HepG2 (cell line): Measurements from ENCODE around the gene DCTN3. TPM values are rescaled to one million over a fixed set of nuclear protein-coding genes. Genes with fewer than 3 reads are reported as not detected.

Source experiments
- ATAC-seq: fragments of 200-7000 bp; cut with Tn5 transposase; 3 replicates; pipeline ENCODE4 v1.9.1; 2020; ENCODE audit warnings: mild to moderate bottlenecking, moderate library complexity
- BruUV-seq: library from RNA; stranded (reverse); fragments of 400-500 nt; replicated peaks from 2 replicates; lab custom pipeline; 2021; lab: Mats Ljungman, UMichigan
- CTCF ChIA-PET: fragments of 300-600 bp; formaldehyde crosslinking; extraction: SDS; loops from one replicate; lab custom pipeline; 2021; ENCODE audit warnings: low total read pairs, inconsistent platforms, low intra/inter-chr PET ratio; lab: Yijun Ruan, JAX
- POLR2A ChIA-PET: fragments of 350-600 bp; sonication (Branson Sonifier 250); formaldehyde crosslinking; loops from one replicate; lab custom pipeline; 2020; ENCODE audit warnings: antibody characterized with exemption, inconsistent platforms; lab: Yijun Ruan, JAX
- DNase-seq: peaks from one replicate; pipeline ENCODE4 v3.0.0-alpha.2; 2015; ENCODE audit warnings: low spot score
- FAIRE-seq: peaks from 3 replicates; lab custom pipeline; 2011; peaks lifted over from hg19 to GRCh38; lab: Jason Lieb, UNC
- H2AFZ ChIP-seq: one replicate; pipeline ENCODE4 v1.6.1; 2011; ENCODE audit warnings: low read length, inconsistent platforms
- H3K27ac ChIP-seq: fragments of 300-600 bp; 3 replicates; pipeline ENCODE4 v1.8.0; 2011; ENCODE audit warnings: mixed run types, mild to moderate bottlenecking, mixed read lengths, low read length, inconsistent platforms; ENCODE audit not compliant: insufficient read depth; ENCODE audit errors: extremely low read length
- H3K27me3 ChIP-seq, 2 experiments: fragments of 200-600 bp in 1 of 2; 2 replicates in 1 of 2; 3 replicates in 1 of 2; pipeline versions ENCODE4 v1.6.0 to v1.8.0; 2011; ENCODE audit warnings: low read length in 2 of 2, mild to moderate bottlenecking in 2 of 2, moderate library complexity in 2 of 2, inconsistent platforms in 1 of 2; ENCODE audit not compliant: insufficient read depth in 2 of 2, control insufficient read depth in 1 of 2
- H3K36me3 ChIP-seq, 2 experiments: fragments of 200-600 bp in 1 of 2; replicated peaks in 1 of 2; 2 replicates in 1 of 2; 3 replicates in 1 of 2; pipeline versions ENCODE4 v1.5.1 to v1.8.0; 2011; ENCODE audit warnings: low read length in 2 of 2, inconsistent platforms in 1 of 2; ENCODE audit not compliant: insufficient read depth in 2 of 2, control insufficient read depth in 1 of 2
- H3K4me1 ChIP-seq: 2 replicates; pipeline ENCODE4 v1.5.1; 2012; ENCODE audit warnings: low read length, inconsistent platforms; ENCODE audit not compliant: insufficient read depth
- H3K4me2 ChIP-seq: 2 replicates; pipeline ENCODE4 v1.6.0; 2011; ENCODE audit warnings: low read depth, low read length, inconsistent platforms
- H3K4me3 ChIP-seq, 3 experiments: fragments of 200-600 bp in 1 of 3; sonication (generic), shearing (Covaris generic) in 1 of 3; replicated peaks in 1 of 3; 2 replicates each; pipeline ENCODE4 v1.5.1; 2011 to 2016; ENCODE audit warnings: low read length in 3 of 3, inconsistent platforms in 2 of 3, low read depth in 2 of 3, mild to moderate bottlenecking in 2 of 3, control low read depth in 1 of 3, mixed read lengths in 1 of 3; ENCODE audit not compliant: insufficient read depth in 1 of 3
- H3K79me2 ChIP-seq: one replicate; pipeline ENCODE4 v1.6.1; 2011; ENCODE audit warnings: low read length, inconsistent platforms; ENCODE audit not compliant: insufficient read depth
- H3K9ac ChIP-seq: 2 replicates; pipeline ENCODE4 v1.6.0; 2011; ENCODE audit warnings: mild to moderate bottlenecking, low read depth, low read length, inconsistent platforms; ENCODE audit not compliant: insufficient read depth
- H3K9me3 ChIP-seq: 2 replicates; pipeline ENCODE4 v1.5.1; 2012; ENCODE audit warnings: mild to moderate bottlenecking, low read length
- H4K20me1 ChIP-seq: 2 replicates; pipeline ENCODE4 v1.6.0; 2011; ENCODE audit warnings: inconsistent platforms, mild to moderate bottlenecking, low read length, moderate library complexity; ENCODE audit not compliant: insufficient read depth
- HMG20B ChIP-seq: conservative IDR thresholded peaks from 2 replicates; pipeline ENCODE4 v1.6.1; 2016; ENCODE audit warnings: missing genetic modification reagents, missing compliant biosample characterization
- IRX3 ChIP-seq: sonication (generic); formaldehyde crosslinking; IDR thresholded peaks from 2 replicates; pipeline ENCODE4 v1.8.1; 2023; ENCODE audit warnings: mild to moderate bottlenecking, low read depth, missing genetic modification reagents, borderline replicate concordance
- KLF12 ChIP-seq: sonication (generic); formaldehyde crosslinking; IDR thresholded peaks from 2 replicates; pipeline ENCODE4 v1.4.0; 2020; ENCODE audit warnings: missing genetic modification reagents, borderline replicate concordance
- MBNL3 ChIP-seq: fragments of 250-450 bp; sonication (Bioruptor Pico); conservative IDR thresholded peaks from 2 replicates; pipeline ENCODE4 v1.8.0; 2022; ENCODE audit warnings: mild to moderate bottlenecking, inconsistent platforms
- PAF1 ChIP-seq: IDR thresholded peaks from 2 replicates; pipeline ENCODE4 v1.6.1; 2016; ENCODE audit warnings: missing genetic modification reagents, missing compliant biosample characterization
- RELA ChIP-seq: sonication (generic); formaldehyde crosslinking; IDR thresholded peaks from 2 replicates; pipeline ENCODE4 v1.4.0; 2020; ENCODE audit warnings: missing genetic modification reagents
- REST ChIP-seq, 2 experiments: IDR thresholded peaks; 2 replicates each; pipeline ENCODE4 v1.6.1; 2011 to 2012; ENCODE audit warnings: low read length in 2 of 2, borderline replicate concordance in 1 of 2, low read depth in 1 of 2, mild to moderate bottlenecking in 1 of 2, moderate library complexity in 1 of 2
- STAT5B ChIP-seq: sonication (generic); formaldehyde crosslinking; IDR thresholded peaks from 2 replicates; pipeline ENCODE4 v1.4.0; 2020; ENCODE audit warnings: missing genetic modification reagents
- TP53 ChIP-seq: sonication (generic); formaldehyde crosslinking; conservative IDR thresholded peaks from 2 replicates; pipeline ENCODE4 v1.4.0; 2020; ENCODE audit warnings: missing genetic modification reagents
- TRIM24 ChIP-seq: sonication (generic); formaldehyde crosslinking; IDR thresholded peaks from 2 replicates; pipeline ENCODE4 v1.8.0; 2022; ENCODE audit warnings: mild to moderate bottlenecking, missing genetic modification reagents
- ZNF317 ChIP-seq: sonication (generic); formaldehyde crosslinking; IDR thresholded peaks from 2 replicates; pipeline ENCODE4 v1.5.0; 2020; ENCODE audit warnings: mild to moderate bottlenecking, missing genetic modification reagents
- ZNF567 ChIP-seq: sonication (generic); formaldehyde crosslinking; IDR thresholded peaks from 2 replicates; pipeline ENCODE4 v1.8.1; 2023; ENCODE audit warnings: mild to moderate bottlenecking, missing genetic modification reagents, borderline replicate concordance
- ZNF652 ChIP-seq: IDR thresholded peaks from 2 replicates; pipeline ENCODE4 v1.6.1; 2016; ENCODE audit warnings: low read depth, borderline replicate concordance
- ZNF766 ChIP-seq: sonication (generic); formaldehyde crosslinking; IDR thresholded peaks from 2 replicates; pipeline ENCODE4 v1.5.0; 2020; ENCODE audit warnings: missing genetic modification reagents, borderline replicate concordance
- WGBS: methylation state at CpG from one replicate; pipeline ENCODE4 v1.1.6; 2017; ENCODE audit warnings: low lambda C conversion rate; 5-methylcytosine and 5-hydroxymethylcytosine counted together
- in situ Hi-C: cut with HindIII; loops from 2 replicates; pipeline ENCODE4 v1.10.0; 2017; ENCODE audit warnings: low pct_unique_long_range_greater_than_20kb; ENCODE audit not compliant: extremely low pct_ligation_motif_present
- intact Hi-C: fragments of 100-400 bp; cut with micrococcal nuclease; formaldehyde crosslinking; loops from one replicate; pipeline ENCODE4 v1.10.0; 2022; ENCODE audit not compliant: unreplicated experiment
- polyA plus RNA-seq, 8 experiments: library from polyadenylated mRNA; depleted of rRNA in 3 of 8; stranded (reverse) in 7 of 8; unstranded in 1 of 8; fragments of >200 nt; fragmentation: Illumina TruSeq in 4 of 8; extraction: Trizol in 4 of 8; gene quantifications; 2 replicates each; pipeline versions ENCODE4 v1.2.1 to v1.2.3, GENCODE V29; 2011 to 2016; ENCODE audit warnings: low read depth in 4 of 8, missing spikeins in 1 of 8, mixed read lengths in 1 of 8; ENCODE audit not compliant: insufficient read depth in 1 of 8
- total RNA-seq, 5 experiments: library from RNA; depleted of rRNA; stranded (reverse); fragments of >200 nt; fragmentation: Illumina TruSeq; extraction: Trizol; gene quantifications; 2 replicates each; pipeline ENCODE4 v1.2.3, GENCODE V29; 2016; ENCODE audit warnings: low read depth in 1 of 5

Gene DCTN3
- total and polyA plus RNA-seq, 2 of the 13 experiments (the other 11 are each of a cell fraction or from before 2014, with no cell fraction given), result 27.4 to 34.5 TPM

GRCh38 chr9:34566322-34566721, 54.0 kb downstream of the DCTN3 start:
- ChIA-PET CTCF (no interaction called here), POLR2A (no interaction called here)
- DNase-seq (no peak), ATAC-seq (no peak), FAIRE-seq (no peak)
- no TSS peak for BruUV-seq
- Histone ChIP-seq H3K9me3 (no peaks in the 10 kb centered on the region), H3K27me3 (peaks cover 7 to 71% of the 10 kb centered on the region in 2 experiments; a peak in 4 of 5 replicates), H3K9ac (no peak overlapping the region), H2AFZ (no peak overlapping the region), H3K4me1 (no peaks in the 10 kb centered on the region), H3K27ac (no peak overlapping the region), H3K36me3 (no peaks in the 10 kb centered on the region), H3K4me3 (no peak overlapping the region), H3K79me2 (no peaks in the 10 kb centered on the region), H4K20me1 (no peaks in the 10 kb centered on the region), H3K4me2 (no peak overlapping the region)
- WGBS, result 55% methylated on average over 4 of the region's 8 CpGs
- intact Hi-C loops, result no loop called here
- TF ChIP-seq RELA (CRISPR knock-in tag), result no peak
- TF ChIP-seq TP53 (CRISPR knock-in tag), result no peak
- TF ChIP-seq MBNL3 (CRISPR knock-in tag), result no peak
- no peak for TF ChIP-seq IRX3 (CRISPR knock-in tag)
- TF ChIP-seq TRIM24 (CRISPR knock-in tag), result no peak
- TF ChIP-seq PAF1 (CRISPR knock-in tag), result no peak
- TF ChIP-seq KLF12, result no peak
- no peak for TF ChIP-seq ZNF766 (CRISPR knock-in tag)
- no peak for TF ChIP-seq HMG20B (CRISPR knock-in tag)
- no peak for TF ChIP-seq ZNF567 (CRISPR knock-in tag)
- TF ChIP-seq ZNF652 (CRISPR knock-in tag), result no peak
- in situ Hi-C loops, result no loop called here

GRCh38 chr9:34565856-34566255, 54.4 kb downstream of the DCTN3 start:
- Histone ChIP-seq H3K79me2 (no peaks in the 10 kb centered on the region), H3K9ac (no peak overlapping the region), H3K4me2 (no peak overlapping the region), H3K9me3 (no peaks in the 10 kb centered on the region), H3K4me1 (no peaks in the 10 kb centered on the region), H3K36me3 (no peaks in the 10 kb centered on the region), H3K27me3 (peaks cover 7 to 67% of the 10 kb centered on the region in 2 experiments; a peak in 4 of 5 replicates), H2AFZ (no peak overlapping the region), H4K20me1 (no peaks in the 10 kb centered on the region), H3K27ac (no peak overlapping the region), H3K4me3 (no peak overlapping the region)
- FAIRE-seq (no peak), ATAC-seq (no peak), DNase-seq (no peak)
- 36% methylated on average over 8 of the region's 8 CpGs for WGBS
- CTCF ChIA-PET, result no interaction called here
- in situ Hi-C loops (no loop called here), intact Hi-C loops (no loop called here)
- POLR2A ChIA-PET, result no interaction called here
- BruUV-seq, result no TSS peak
- TF ChIP-seq REST (IDR thresholded peaks at IDR 0.05; ENCODE audit: borderline replicate concordance in 1 of 2, low read depth in 1 of 2, low read length in 2 of 2), result no peak
- TF ChIP-seq ZNF317 (CRISPR knock-in tag), result no peak
- no peak for TF ChIP-seq STAT5B (CRISPR knock-in tag)
